K562 (cell line): ENCODE results near the gene ADGRG4. TPM values are rescaled to one million over a fixed set of nuclear protein-coding genes. Genes with fewer than 3 reads are reported as not detected.

Experiments
- ATAC-seq: fragments of 200-7000 bp; cut with Tn5 transposase; 3 replicates; pipeline ENCODE4 v1.9.1; 2020; ENCODE audit warnings: moderate library complexity
- BruUV-seq: library from RNA; stranded (reverse); fragments of 400-500 nt; replicated peaks from 2 replicates; lab custom pipeline; 2021; lab: Mats Ljungman, UMichigan
- CTCF ChIA-PET: fragments of 300-600 bp; formaldehyde crosslinking; extraction: SDS; loops from one replicate; lab custom pipeline; 2021; ENCODE audit warnings: low intra/inter-chr PET ratio; lab: Yijun Ruan, JAX
- POLR2A ChIA-PET: fragments of 300-600, 350-650 bp; sonication (Branson Sonifier 250); formaldehyde crosslinking; extraction: SDS; loops from one replicate; lab custom pipeline; 2021; ENCODE audit warnings: antibody characterized with exemption, inconsistent platforms; lab: Yijun Ruan, JAX
- DNase-seq, 4 experiments: peaks; one replicate each; pipeline versions ENCODE4 v3.0.0 to v3.0.0-alpha.2; 2011 to 2018; ENCODE audit warnings: low spot score in 3 of 4, mixed read lengths in 3 of 4; ENCODE audit errors: extremely low read depth in 1 of 4
- FAIRE-seq: peaks from 2 replicates; lab custom pipeline; 2011; peaks lifted over from hg19 to GRCh38; lab: Jason Lieb, UNC
- H2AFZ ChIP-seq: 2 replicates; pipeline ENCODE4 v1.6.0; 2011; ENCODE audit warnings: low read depth, low read length, control low read depth, inconsistent platforms
- H3K27ac ChIP-seq: fragments of 200-600 bp; 3 replicates; pipeline ENCODE4 v1.8.0; 2011; ENCODE audit warnings: low read depth, mild to moderate bottlenecking, control low read depth, inconsistent platforms, low read length, moderate library complexity, mixed read lengths; ENCODE audit errors: extremely low read depth
- H3K27me3 ChIP-seq, 2 experiments: fragments of 300-600 bp in 1 of 2; 2 replicates in 1 of 2; 3 replicates in 1 of 2; pipeline versions ENCODE4 v1.6.0 to v1.8.0; 2011; ENCODE audit warnings: inconsistent platforms in 2 of 2, low read length in 2 of 2, mild to moderate bottlenecking in 1 of 2, mixed read lengths in 1 of 2, moderate library complexity in 1 of 2; ENCODE audit not compliant: control insufficient read depth in 2 of 2, insufficient read depth in 2 of 2
- H3K36me3 ChIP-seq: fragments of 300-600 bp; 3 replicates; pipeline ENCODE4 v1.8.0; 2011; ENCODE audit warnings: mild to moderate bottlenecking, low read length, inconsistent platforms; ENCODE audit not compliant: control insufficient read depth, insufficient read depth
- H3K4me1 ChIP-seq, 2 experiments: fragments of 200-600 bp in 1 of 2; replicated peaks in 1 of 2; 2 replicates in 1 of 2; 3 replicates in 1 of 2; pipeline versions ENCODE4 v1.5.1 to v1.8.0; 2011; ENCODE audit warnings: inconsistent platforms in 2 of 2, low read length in 2 of 2, mild to moderate bottlenecking in 1 of 2, mixed read lengths in 1 of 2, moderate library complexity in 1 of 2; ENCODE audit not compliant: control insufficient read depth in 2 of 2, insufficient read depth in 2 of 2
- H3K4me2 ChIP-seq: 2 replicates; pipeline ENCODE4 v1.6.1; 2011; ENCODE audit warnings: low read length, control low read depth, inconsistent platforms, mixed read lengths; ENCODE audit not compliant: insufficient read depth
- H3K4me3 ChIP-seq: fragments of 200-600 bp; sonication (generic), shearing (Covaris generic); 2 replicates; pipeline ENCODE4 v1.5.1; 2016; ENCODE audit warnings: control low read depth, inconsistent platforms
- H3K79me2 ChIP-seq: fragments of 200-600 bp; 3 replicates; pipeline ENCODE4 v1.8.0; 2011; ENCODE audit warnings: low read length, inconsistent platforms; ENCODE audit not compliant: control insufficient read depth, insufficient read depth
- H3K9ac ChIP-seq, 2 experiments: 2 replicates each; pipeline versions ENCODE4 v1.6.0 to v1.6.1; 2011; ENCODE audit warnings: low read depth in 2 of 2, low read length in 2 of 2, control low read depth in 1 of 2, inconsistent platforms in 1 of 2, mild to moderate bottlenecking in 1 of 2, mixed read lengths in 1 of 2; ENCODE audit not compliant: insufficient read depth in 1 of 2
- H3K9me1 ChIP-seq: one replicate; pipeline ENCODE4 v1.6.0; 2011; ENCODE audit warnings: inconsistent platforms, mild to moderate bottlenecking, low read length, moderate library complexity; ENCODE audit not compliant: control insufficient read depth, insufficient read depth
- H3K9me3 ChIP-seq: replicated peaks from 2 replicates; pipeline ENCODE4 v1.5.1; 2011; ENCODE audit warnings: low read depth, low read length, inconsistent platforms; ENCODE audit not compliant: control insufficient read depth, insufficient read depth
- H4K20me1 ChIP-seq: replicated peaks from 2 replicates; pipeline ENCODE4 v1.6.1; 2011; ENCODE audit warnings: low read length, inconsistent platforms, mixed read lengths; ENCODE audit not compliant: control insufficient read depth, insufficient read depth
- CHD2 ChIP-seq: IDR thresholded peaks from 2 replicates; pipeline ENCODE4 v1.6.1; 2011; ENCODE audit warnings: low read depth, low read length
- CHD4 ChIP-seq: fragments of 200-600 bp; sonication (generic); IDR thresholded peaks from 3 replicates; pipeline ENCODE4 v1.6.1; 2012; ENCODE audit warnings: low read depth, mild to moderate bottlenecking, mixed read lengths, low read length, inconsistent platforms; ENCODE audit not compliant: insufficient read depth, insufficient replicate concordance, poor library complexity, severe bottlenecking
- E2F3 ChIP-seq: fragments of 250-450 bp; sonication (Bioruptor Pico); IDR thresholded peaks from 2 replicates; pipeline ENCODE4 v1.4.0; 2020; ENCODE audit warnings: mild to moderate bottlenecking
- EP400 ChIP-seq: fragments of 450-650 bp; IDR thresholded peaks from 2 replicates; pipeline ENCODE4 v1.6.1; 2017; ENCODE audit warnings: antibody characterized with exemption, mild to moderate bottlenecking, moderate library complexity
- KDM5B ChIP-seq: fragments of 200-600 bp; sonication (generic); IDR thresholded peaks from 2 replicates; pipeline ENCODE4 v1.6.1; 2012; ENCODE audit warnings: low read depth, mild to moderate bottlenecking, moderate library complexity, low read length, control low read depth, inconsistent platforms; ENCODE audit not compliant: insufficient replicate concordance
- KLF10 ChIP-seq: fragments of 250-450 bp; sonication (Bioruptor Pico); IDR thresholded peaks from 2 replicates; pipeline ENCODE4 v1.6.1; 2021; ENCODE audit warnings: matching md5 sums
- LEF1 ChIP-seq: fragments of 450-650 bp; IDR thresholded peaks from 2 replicates; pipeline ENCODE4 v1.6.1; 2016; ENCODE audit warnings: mild to moderate bottlenecking
- NRF1 ChIP-seq, 2 experiments: fragments of 450-650 bp; IDR thresholded peaks in 1 of 2; conservative IDR thresholded peaks in 1 of 2; 2 replicates each; pipeline ENCODE4 v1.6.1; 2014; ENCODE audit warnings: mild to moderate bottlenecking in 2 of 2
- POLR2G ChIP-seq: fragments of 200-400 bp; formaldehyde crosslinking; IDR thresholded peaks from 2 replicates; pipeline ENCODE4 v1.6.1; 2017; ENCODE audit warnings: low read depth, mild to moderate bottlenecking, antibody characterized with exemption, low read length, moderate library complexity
- RBBP5 ChIP-seq: fragments of 200-600 bp; sonication (generic); IDR thresholded peaks from 2 replicates; pipeline ENCODE4 v1.6.1; 2012; ENCODE audit warnings: borderline replicate concordance, mild to moderate bottlenecking, low read length, control low read depth, inconsistent platforms; ENCODE audit not compliant: insufficient read depth, poor library complexity, severe bottlenecking
- RBM17 ChIP-seq: fragments of 200-400 bp; formaldehyde crosslinking; IDR thresholded peaks from 2 replicates; pipeline ENCODE4 v1.6.1; 2017; ENCODE audit warnings: low read depth, mild to moderate bottlenecking, low read length, borderline replicate concordance
- RBM25 ChIP-seq: fragments of 200-400 bp; formaldehyde crosslinking; IDR thresholded peaks from 2 replicates; pipeline ENCODE4 v1.6.1; 2018; ENCODE audit warnings: low read length, low read depth, moderate library complexity; ENCODE audit not compliant: severe bottlenecking
- U2AF1 ChIP-seq: fragments of 200-400 bp; formaldehyde crosslinking; optimal IDR thresholded peaks from 2 replicates; pipeline ENCODE3; 2017; ENCODE audit warnings: mild to moderate bottlenecking, low read depth, low read length, moderate library complexity
- ZFX ChIP-seq: sonication (generic); formaldehyde crosslinking; IDR thresholded peaks from 2 replicates; pipeline ENCODE4 v1.8.0; 2022; ENCODE audit warnings: mild to moderate bottlenecking, missing genetic modification reagents, moderate library complexity
- ZNF134 ChIP-seq: fragments of 250-450 bp; sonication (Bioruptor Pico); conservative IDR thresholded peaks from 2 replicates; pipeline ENCODE4 v1.4.0; 2020
- ZNF384 ChIP-seq: IDR thresholded peaks from 2 replicates; pipeline ENCODE4 v1.6.1; 2012; ENCODE audit warnings: low read depth, low read length, improper control_type of control experiment
- ZNF707 ChIP-seq: fragments of 250-450 bp; sonication (Bioruptor Pico); conservative IDR thresholded peaks from 2 replicates; pipeline ENCODE4 v1.8.0; 2022; ENCODE audit warnings: inconsistent platforms, mild to moderate bottlenecking, moderate library complexity
- ZNF780A ChIP-seq: fragments of 250-450 bp; sonication (Bioruptor Pico); IDR thresholded peaks from 2 replicates; pipeline ENCODE4 v1.5.0; 2021; ENCODE audit warnings: mild to moderate bottlenecking
- WGBS: fragments of 100-300 bp; shearing (Covaris generic); methylation state at CpG from one replicate; pipeline ENCODE4 v1.1.6; 2016; ENCODE audit warnings: low coverage, mixed read lengths; ENCODE audit not compliant: insufficient coverage; ENCODE audit errors: missing lambda C conversion rate; 5-methylcytosine and 5-hydroxymethylcytosine counted together
- in situ Hi-C: fragments of 300-500 bp; cut with MboI; formaldehyde crosslinking; loops from 4 replicates; pipeline ENCODE4 v1.15.0; 2018; ENCODE audit warnings: inconsistent platforms, mixed read lengths
- intact Hi-C: fragments of 100-400 bp; cut with micrococcal nuclease; formaldehyde crosslinking; loops from 2 replicates; pipeline ENCODE4 v1.14.2; 2022
- polyA plus RNA-seq, 8 experiments: library from polyadenylated mRNA; depleted of rRNA in 4 of 8; stranded (reverse) in 5 of 8; unstranded in 3 of 8; fragments of >200 nt; fragmentation: Nextera tagmentation in 2 of 8; fragmentation: Illumina TruSeq in 1 of 8; extraction: Ambion mirVana in 2 of 8; extraction: Trizol in 1 of 8; gene quantifications; 2 replicates each; pipeline versions ENCODE4 v1.2.1 to v1.2.3, GENCODE V29; 2011 to 2014; ENCODE audit warnings: inconsistent platforms in 1 of 8, missing spikeins in 1 of 8
- total RNA-seq, 7 experiments: library from RNA; depleted of rRNA in 6 of 7; stranded (reverse); fragments of >200 nt in 6 of 7; fragmentation: Illumina TruSeq in 2 of 7; extraction: Trizol in 2 of 7; gene quantifications; 2 replicates each; pipeline versions ENCODE4 v1.2.1 to v1.2.3, GENCODE V29; 2011 to 2021; ENCODE audit warnings: low replicate concordance in 1 of 7
- TF ChIP-seq, protein P1 (sequence below), 2 experiments: fragments of 450-650 bp; IDR thresholded peaks; 2 replicates each; pipeline ENCODE4 v1.6.1; 2016
- TF ChIP-seq, protein P2 (sequence below): sonication (generic); formaldehyde crosslinking; IDR thresholded peaks from 2 replicates; pipeline ENCODE4 v1.8.0; 2022; ENCODE audit warnings: missing genetic modification reagents, mild to moderate bottlenecking, moderate library complexity, borderline replicate concordance

The ADGRG4 gene
- total and polyA plus RNA-seq, 9 of the 15 experiments (the other 6 are each of a cell fraction or from before 2014, with no cell fraction given) = not detected

DNA sequence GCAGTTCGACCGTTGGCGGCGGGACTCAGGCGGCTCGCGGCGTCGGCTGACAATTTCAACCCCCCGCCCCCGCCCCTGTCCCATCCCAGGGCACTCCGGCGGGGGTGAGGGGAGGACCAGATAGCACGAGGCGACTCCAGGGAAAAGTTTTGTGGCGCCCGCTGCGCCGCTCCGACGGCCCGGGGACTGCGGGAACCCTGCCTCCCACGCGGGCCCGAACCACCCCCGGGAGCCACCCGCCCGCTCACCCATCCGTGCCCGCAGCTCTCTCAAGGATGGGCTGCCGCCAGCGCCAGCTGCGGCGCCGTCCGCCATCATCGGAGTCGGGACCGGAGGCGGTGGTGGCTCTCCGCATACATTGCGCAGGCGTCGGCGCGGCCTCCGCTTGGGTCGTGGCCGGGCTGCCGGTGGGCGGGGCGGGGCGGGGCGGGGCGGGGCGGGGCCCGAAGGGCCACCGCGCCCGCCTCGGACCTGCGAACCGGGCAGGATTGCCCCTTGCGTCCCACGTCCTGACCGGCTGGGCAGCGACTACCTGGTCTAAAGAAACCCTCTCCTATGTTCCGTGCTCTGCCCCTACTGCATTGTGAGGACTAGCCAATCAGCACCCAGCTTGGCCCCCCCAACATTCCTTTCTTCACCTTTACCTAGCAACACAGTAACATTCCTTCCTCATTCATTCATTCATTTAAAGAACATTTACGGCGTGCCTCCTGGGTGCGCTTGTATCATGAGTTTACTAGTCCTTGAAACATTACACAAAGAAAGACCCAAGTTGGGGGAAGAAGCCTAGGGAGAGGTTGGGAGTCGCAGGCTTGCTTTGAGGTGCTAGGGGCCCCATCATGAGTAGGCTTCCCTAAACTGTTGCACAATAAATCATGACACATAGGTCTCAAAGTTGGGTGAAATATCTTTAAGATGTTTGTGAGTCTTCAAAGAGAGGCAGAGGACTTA lies 49.4 kb upstream of the ADGRG4 start, which contains the start of gene MAP7D3:
Gene MAP7D3 (minus strand): TSS at position 360 of the 951 bp plus-strand sequence. CDS start 42 bp downstream, at position 318.
- ATAC-seq (peak; percentile 98), FAIRE-seq (peak; percentile 32), DNase-seq (peak; percentile 75 to 88 (median 84))
- no peaks in the 10 kb centered on the region for H3K9me3 ChIP-seq
- H2AFZ ChIP-seq = peak within 1 kb of the TSS; percentile 94
- H3K4me1 ChIP-seq = peaks cover 0 to 7% of the 10 kb centered on the region in 2 experiments; a peak in 3 of 5 replicates
- CTCF ChIA-PET = no interaction called here
- peaks cover 8% of the 10 kb centered on the region for H3K79me2 ChIP-seq
- H3K4me3 ChIP-seq = peak within 1 kb of the TSS; percentile 77
- BruUV-seq = no TSS peak
- in situ Hi-C loops (no loop called here), intact Hi-C loops (no loop called here)
- peak within 1 kb of the TSS; percentile 57 to 92 for H3K9ac ChIP-seq
- H3K4me2 ChIP-seq = peak within 1 kb of the TSS; percentile 90
- POLR2A ChIA-PET = interaction anchor here (0.7 kb wide), 1 partner anchor 25 kb away, joined by 3 read pairs; no protein-coding TSS in a partner anchor
- no peaks in the 10 kb centered on the region for H4K20me1 ChIP-seq
- no peaks in the 10 kb centered on the region for H3K36me3 ChIP-seq
- peak within 1 kb of the TSS; percentile 60; the same call in 1 of the 3 replicates for H3K27ac ChIP-seq
- H3K9me1 ChIP-seq = no peaks in the 10 kb centered on the region
- WGBS = 0% methylated on average over 14 of the region's 73 CpGs
- H3K27me3 ChIP-seq = 0 out of 5 replicates have a peak, but pooled peaks cover 0 to 3% of the 10 kb centered on the region in 2 experiments
- TF ChIP-seq CHD2 = no peak
- peak; percentile 62; the same call in 1 of the 2 replicates for TF ChIP-seq EP400
- TF ChIP-seq NRF1 (conservative IDR thresholded peaks at IDR 0.05 in 1 of 2, IDR thresholded peaks at IDR 0.05 in 1 of 2) = peak; percentile 85 to 87
- no peak for TF ChIP-seq U2AF1
- TF ChIP-seq RBBP5 = peak; percentile 31
- no peak for TF ChIP-seq CHD4
- peak; percentile 49 for TF ChIP-seq KDM5B
- TF ChIP-seq, protein P1, sequence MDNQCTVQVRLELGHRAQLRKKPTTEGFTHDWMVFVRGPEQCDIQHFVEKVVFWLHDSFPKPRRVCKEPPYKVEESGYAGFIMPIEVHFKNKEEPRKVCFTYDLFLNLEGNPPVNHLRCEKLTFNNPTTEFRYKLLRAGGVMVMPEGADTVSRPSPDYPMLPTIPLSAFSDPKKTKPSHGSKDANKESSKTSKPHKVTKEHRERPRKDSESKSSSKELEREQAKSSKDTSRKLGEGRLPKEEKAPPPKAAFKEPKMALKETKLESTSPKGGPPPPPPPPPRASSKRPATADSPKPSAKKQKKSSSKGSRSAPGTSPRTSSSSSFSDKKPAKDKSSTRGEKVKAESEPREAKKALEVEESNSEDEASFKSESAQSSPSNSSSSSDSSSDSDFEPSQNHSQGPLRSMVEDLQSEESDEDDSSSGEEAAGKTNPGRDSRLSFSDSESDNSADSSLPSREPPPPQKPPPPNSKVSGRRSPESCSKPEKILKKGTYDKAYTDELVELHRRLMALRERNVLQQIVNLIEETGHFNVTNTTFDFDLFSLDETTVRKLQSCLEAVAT (IDR thresholded peaks at IDR 0.05) = no peak
- no peak for TF ChIP-seq ZNF384
- no peak for TF ChIP-seq RBM17
- TF ChIP-seq E2F3 (CRISPR knock-in tag) = no peak
- TF ChIP-seq LEF1 = no peak
- peak; percentile 43 for TF ChIP-seq ZFX (CRISPR knock-in tag)
- peak; percentile 85 for TF ChIP-seq POLR2G
- no peak for TF ChIP-seq ZNF134 (CRISPR knock-in tag)
- TF ChIP-seq RBM25 = no peak
- TF ChIP-seq ZNF780A (CRISPR knock-in tag) = no peak
- TF ChIP-seq KLF10 (CRISPR knock-in tag) = no peak
- no peak for TF ChIP-seq ZNF707 (CRISPR knock-in tag)
- TF ChIP-seq, protein P2, sequence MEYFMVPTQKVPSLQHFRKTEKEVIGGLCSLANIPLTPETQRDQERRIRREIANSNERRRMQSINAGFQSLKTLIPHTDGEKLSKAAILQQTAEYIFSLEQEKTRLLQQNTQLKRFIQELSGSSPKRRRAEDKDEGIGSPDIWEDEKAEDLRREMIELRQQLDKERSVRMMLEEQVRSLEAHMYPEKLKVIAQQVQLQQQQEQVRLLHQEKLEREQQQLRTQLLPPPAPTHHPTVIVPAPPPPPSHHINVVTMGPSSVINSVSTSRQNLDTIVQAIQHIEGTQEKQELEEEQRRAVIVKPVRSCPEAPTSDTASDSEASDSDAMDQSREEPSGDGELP (CRISPR knock-in tag) = 0 out of 2 replicates have a peak, but pooled peaks have one; percentile 40
